ENCODE results near the gene TMEM88. TPM values are rescaled to one million over a fixed set of nuclear protein-coding genes. Genes with fewer than 3 reads are reported as not detected.

The TMEM88 gene
- total RNA-seq, 1 experiment from 2014 or later, result 11.3 TPM

DNA sequence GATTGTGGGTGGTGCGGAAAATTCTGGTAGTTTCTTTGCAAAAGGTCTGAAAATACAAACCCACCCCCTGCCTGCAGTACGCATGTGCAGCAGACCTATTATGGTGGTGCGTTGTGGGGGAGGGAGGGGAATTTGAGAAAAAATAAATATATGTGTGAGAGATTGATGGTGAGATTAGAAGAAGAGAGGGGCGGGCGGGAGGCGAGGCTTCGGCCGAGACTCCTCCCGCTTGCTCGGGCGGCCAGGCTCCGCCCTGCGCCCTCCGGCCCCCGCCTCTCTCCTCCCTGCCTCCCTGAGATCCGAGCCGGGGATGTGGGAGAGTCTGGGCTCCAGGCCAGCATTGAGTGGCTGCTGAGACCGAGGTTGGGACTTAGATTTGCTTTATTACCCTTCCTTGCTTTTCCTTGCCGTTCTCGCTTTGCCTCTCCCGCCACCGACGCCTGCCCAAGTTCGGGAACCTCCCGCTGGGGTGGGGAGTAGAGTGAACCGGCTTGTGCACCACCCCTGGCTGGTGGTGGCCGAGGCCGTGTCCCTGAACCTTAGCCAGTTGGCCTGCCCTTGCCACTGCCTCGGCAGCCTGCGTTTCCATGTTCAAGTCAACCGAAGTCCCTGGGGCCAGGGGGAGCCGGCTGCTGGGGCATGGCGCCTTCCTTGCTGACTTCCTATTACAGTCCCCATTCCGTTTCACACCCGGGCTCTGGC is 32.8 kb downstream of the TMEM88 start:
- H3T11ph ChIP-seq (ENCODE audit: low read length), result no peak overlapping the region
- no peak overlapping the region for H4K91ac ChIP-seq (ENCODE audit: insufficient read length, low read depth, low read length)
- H3K9ac ChIP-seq (ENCODE audit: extremely low read depth, insufficient read length, low read length), result peak overlapping the region; percentile 12
- peaks cover 28% of the 10 kb centered on the region for H3K23me2 ChIP-seq (ENCODE audit: insufficient read length, low read depth, low read length, poor library complexity, severe bottlenecking)
- no peak overlapping the region for H3K27ac Mint-ChIP-seq
- H3K4me1 ChIP-seq (ENCODE audit: insufficient read depth, low read length), result no peaks in the 10 kb centered on the region
- H3K9me3 Mint-ChIP-seq, result no peaks in the 10 kb centered on the region
- no peak overlapping the region for H2BK15ac ChIP-seq (ENCODE audit: low read depth, low read length)
- peaks cover 0 to 13% (median 0%) of the 10 kb centered on the region in 3 experiments; a peak in 3 of 7 replicates for H3K36me3 Mint-ChIP-seq (ENCODE audit: insufficient read depth in 1 of 3, low read depth in 3 of 3)
- no peak overlapping the region for H4K5ac ChIP-seq (ENCODE audit: insufficient read length, low read depth, low read length)
- H3K27me3 Mint-ChIP-seq (ENCODE audit: low read depth), result no peaks in the 10 kb centered on the region; the same call in none of the 2 replicates
- H2AK5ac ChIP-seq (ENCODE audit: insufficient read length, low read length), result no peak overlapping the region
- no peaks in the 10 kb centered on the region; the same call in 1 of the 2 replicates for H3K27me3 ChIP-seq (ENCODE audit: insufficient read depth, low read length)
- TF ChIP-seq, protein P1, sequence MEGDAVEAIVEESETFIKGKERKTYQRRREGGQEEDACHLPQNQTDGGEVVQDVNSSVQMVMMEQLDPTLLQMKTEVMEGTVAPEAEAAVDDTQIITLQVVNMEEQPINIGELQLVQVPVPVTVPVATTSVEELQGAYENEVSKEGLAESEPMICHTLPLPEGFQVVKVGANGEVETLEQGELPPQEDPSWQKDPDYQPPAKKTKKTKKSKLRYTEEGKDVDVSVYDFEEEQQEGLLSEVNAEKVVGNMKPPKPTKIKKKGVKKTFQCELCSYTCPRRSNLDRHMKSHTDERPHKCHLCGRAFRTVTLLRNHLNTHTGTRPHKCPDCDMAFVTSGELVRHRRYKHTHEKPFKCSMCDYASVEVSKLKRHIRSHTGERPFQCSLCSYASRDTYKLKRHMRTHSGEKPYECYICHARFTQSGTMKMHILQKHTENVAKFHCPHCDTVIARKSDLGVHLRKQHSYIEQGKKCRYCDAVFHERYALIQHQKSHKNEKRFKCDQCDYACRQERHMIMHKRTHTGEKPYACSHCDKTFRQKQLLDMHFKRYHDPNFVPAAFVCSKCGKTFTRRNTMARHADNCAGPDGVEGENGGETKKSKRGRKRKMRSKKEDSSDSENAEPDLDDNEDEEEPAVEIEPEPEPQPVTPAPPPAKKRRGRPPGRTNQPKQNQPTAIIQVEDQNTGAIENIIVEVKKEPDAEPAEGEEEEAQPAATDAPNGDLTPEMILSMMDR (conservative IDR thresholded peaks at IDR 0.05), result no peak
- peak overlapping the region; percentile 82 for H3K4me2 ChIP-seq (ENCODE audit: insufficient read depth, insufficient read length, low read length)
- no peak overlapping the region for H2BK20ac ChIP-seq (ENCODE audit: low read depth, low read length, poor library complexity, severe bottlenecking)
- H3K4me3 Mint-ChIP-seq, result no peak overlapping the region
- H4K8ac ChIP-seq (replicated peaks; ENCODE audit: insufficient read length, low read depth, low read length), result no peak overlapping the region
- no peak overlapping the region for H2BK5ac ChIP-seq (ENCODE audit: insufficient read length, low read length)
- peak overlapping the region; percentile 64; the same call in 1 of the 2 replicates for H3K14ac ChIP-seq (ENCODE audit: insufficient read depth, low read length)
- no peaks in the 10 kb centered on the region for H3K79me2 ChIP-seq (ENCODE audit: insufficient read depth, low read length)
- H3K56ac ChIP-seq (ENCODE audit: insufficient read length, low read depth, low read length), result no peak overlapping the region
- no peak overlapping the region for H2AFZ ChIP-seq (ENCODE audit: low read length)
- H4K20me1 ChIP-seq (ENCODE audit: control insufficient read depth, insufficient read depth, insufficient read length), result no peaks in the 10 kb centered on the region
- H3K4ac ChIP-seq (ENCODE audit: low read depth, low read length), result no peak overlapping the region
- no peak overlapping the region for H3K18ac ChIP-seq (ENCODE audit: insufficient read length, low read depth, low read length)
- H2BK12ac ChIP-seq (ENCODE audit: insufficient read length, low read depth, low read length), result no peak overlapping the region
- H2BK120ac ChIP-seq (ENCODE audit: low read depth, low read length, poor library complexity, severe bottlenecking), result no peak overlapping the region
- H3K4me1 Mint-ChIP-seq, result peaks cover 3 to 4% of the 10 kb centered on the region in 2 experiments
- H3K9me3 ChIP-seq (ENCODE audit: control insufficient read depth, low read depth, low read length), result no peaks in the 10 kb centered on the region
- WGBS (ENCODE audit: extremely low coverage, insufficient read length, low lambda C conversion rate), result no CpG with 5 or more reads among the region's 35 CpGs
- DNase-seq, result peak; percentile 87
- H3K27ac ChIP-seq (ENCODE audit: insufficient read length, low read depth, low read length), result no peak overlapping the region
- H3K23ac ChIP-seq (ENCODE audit: insufficient read length, low read depth, low read length), result no peak overlapping the region
- H3K79me1 ChIP-seq (ENCODE audit: insufficient read depth, low read depth, low read length, poor library complexity, severe bottlenecking), result no peaks in the 10 kb centered on the region
